GM12891 (cell line): ENCODE results near the gene CSAD.
"Not testable (repeated sequence)": the region's sequence is repeated elsewhere in the genome, so short reads cannot be mapped to it uniquely, and the experiment has no call there.

Experiments
- POLR2A ChIP-seq: IDR thresholded peaks from 2 replicates; pipeline ENCODE4 v1.6.1; 2011; ENCODE audit warnings: low read depth, low read length, control low read depth
- POLR2AphosphoS5 ChIP-seq: IDR thresholded peaks from 2 replicates; pipeline ENCODE4 v1.6.1; 2011; ENCODE audit warnings: low read depth, low read length, control low read depth

DNA sequence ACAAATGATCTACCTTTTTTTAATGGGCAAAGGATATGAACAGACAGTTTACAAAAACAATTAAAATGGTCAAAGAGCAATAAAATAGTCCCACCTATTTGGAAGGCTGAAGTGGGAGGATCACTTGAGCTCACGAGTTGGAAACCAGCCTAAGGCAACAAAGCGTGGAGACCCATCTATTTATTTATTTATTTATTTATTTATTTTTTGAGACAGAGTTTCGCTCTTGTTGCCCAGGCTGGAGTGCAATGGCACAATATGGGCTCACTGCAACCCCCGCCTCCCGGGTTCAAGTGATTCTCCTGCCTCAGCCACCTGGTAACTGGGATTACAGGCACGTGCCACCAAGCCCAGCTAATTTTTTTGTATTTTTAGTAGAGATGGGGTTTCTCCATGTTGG lies 3.3 kb downstream of the CSAD start:
- not testable (repeated sequence) for TF ChIP-seq POLR2AphosphoS5, POLR2A
